ENCODE results near the gene ENTPD2.

ENTPD2 gene

DNA sequence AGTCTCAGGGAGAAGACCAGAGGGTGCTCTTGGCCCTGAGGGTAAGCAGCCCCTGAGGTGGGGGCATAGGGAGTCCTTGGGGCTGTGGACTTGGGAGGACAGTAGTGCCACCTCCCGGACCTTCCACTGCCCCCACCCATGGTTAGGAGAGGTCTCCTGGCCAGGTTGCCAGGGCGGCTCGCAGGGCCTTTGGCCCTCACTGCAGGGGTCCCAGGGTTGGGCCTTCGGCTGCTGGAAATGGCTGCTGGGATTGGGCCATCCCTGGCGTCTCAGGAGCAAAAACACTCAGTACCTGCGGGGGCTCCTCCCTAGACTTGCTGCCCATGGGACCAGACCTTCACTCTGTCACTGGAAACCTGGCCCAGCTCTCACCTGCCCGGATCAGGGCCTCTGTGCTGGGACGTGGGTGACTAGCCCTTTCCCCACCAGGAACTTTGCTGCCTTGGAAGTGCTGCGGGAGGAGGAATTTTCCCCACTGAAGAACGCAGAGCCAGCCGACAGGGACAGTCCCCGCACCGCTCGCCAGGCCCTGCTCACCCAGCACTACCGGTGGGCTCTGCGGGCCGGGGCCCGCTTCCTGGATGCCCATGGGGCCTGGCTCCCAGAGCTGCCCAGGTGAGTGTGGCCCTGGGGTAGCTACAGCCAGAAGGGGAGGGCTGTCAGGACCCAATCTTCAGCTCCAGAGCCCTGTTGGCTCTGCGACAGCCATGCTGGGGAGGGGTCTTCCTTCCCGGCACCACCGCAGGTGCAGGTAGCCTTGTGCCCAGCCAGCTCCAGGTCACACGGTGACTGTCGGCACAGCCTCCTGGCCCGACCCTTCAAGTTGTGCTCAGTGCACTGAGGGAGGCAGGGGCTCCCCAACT lies 26.6 kb upstream of the ENTPD2 start:
- DNase-seq (ENCODE audit: low spot score) (no peak), FAIRE-seq (no peak)

DNA sequence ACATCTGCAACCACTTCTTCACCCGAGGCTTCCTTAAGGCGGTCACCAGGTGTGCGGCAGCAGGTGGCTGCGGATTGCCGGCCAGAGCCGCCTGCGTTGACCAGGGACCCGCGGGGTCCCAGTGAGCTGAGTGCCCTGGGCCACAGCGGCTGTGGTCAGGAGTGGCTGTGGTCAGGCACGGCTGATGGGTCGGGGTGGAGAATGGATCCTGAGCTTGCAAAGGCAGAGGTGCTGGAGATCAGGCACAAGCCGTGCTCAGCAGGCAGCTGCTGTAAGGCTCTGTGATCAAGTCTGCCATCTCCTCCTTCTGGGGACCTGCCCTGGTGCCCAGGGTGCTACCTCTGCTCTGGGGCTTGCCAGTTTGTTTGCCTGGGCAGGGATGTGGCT lies 25.5 kb upstream of the ENTPD2 start:
- no peak for DNase-seq (ENCODE audit: low spot score)
- no peak for FAIRE-seq

DNA sequence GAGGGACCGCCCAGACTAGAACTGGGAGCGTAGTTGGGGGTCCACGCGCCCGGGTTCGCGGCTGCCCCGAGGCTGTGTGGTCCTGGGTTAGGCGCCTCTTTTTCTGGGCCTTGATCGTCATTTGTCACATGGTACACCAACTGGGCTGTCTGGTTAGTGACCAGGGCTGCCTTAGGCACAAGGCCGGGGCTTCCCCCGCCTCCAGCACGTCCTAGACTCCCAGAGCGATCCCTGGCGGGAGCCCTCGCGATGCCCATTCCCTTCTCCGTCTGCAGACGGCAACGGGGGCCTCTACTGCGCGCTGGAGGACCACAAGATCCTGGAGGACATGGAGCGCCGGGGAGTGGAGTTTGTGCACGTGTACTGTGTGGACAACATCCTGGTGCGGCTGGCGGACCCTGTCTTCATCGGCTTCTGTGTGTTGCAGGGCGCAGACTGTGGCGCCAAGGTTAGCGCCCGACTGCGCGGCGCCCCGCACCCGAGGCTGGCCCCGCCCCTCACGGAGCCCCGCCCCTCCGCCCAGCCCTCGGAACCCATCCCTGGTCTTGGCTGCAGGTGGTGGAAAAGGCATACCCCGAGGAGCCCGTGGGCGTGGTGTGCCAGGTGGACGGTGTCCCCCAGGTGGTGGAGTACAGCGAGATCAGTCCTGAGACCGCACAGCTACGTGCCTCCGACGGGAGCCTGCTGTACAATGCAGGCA lies 25.0 kb upstream of the ENTPD2 start:
- FAIRE-seq = no peak
- no peak for DNase-seq (ENCODE audit: low spot score)

DNA sequence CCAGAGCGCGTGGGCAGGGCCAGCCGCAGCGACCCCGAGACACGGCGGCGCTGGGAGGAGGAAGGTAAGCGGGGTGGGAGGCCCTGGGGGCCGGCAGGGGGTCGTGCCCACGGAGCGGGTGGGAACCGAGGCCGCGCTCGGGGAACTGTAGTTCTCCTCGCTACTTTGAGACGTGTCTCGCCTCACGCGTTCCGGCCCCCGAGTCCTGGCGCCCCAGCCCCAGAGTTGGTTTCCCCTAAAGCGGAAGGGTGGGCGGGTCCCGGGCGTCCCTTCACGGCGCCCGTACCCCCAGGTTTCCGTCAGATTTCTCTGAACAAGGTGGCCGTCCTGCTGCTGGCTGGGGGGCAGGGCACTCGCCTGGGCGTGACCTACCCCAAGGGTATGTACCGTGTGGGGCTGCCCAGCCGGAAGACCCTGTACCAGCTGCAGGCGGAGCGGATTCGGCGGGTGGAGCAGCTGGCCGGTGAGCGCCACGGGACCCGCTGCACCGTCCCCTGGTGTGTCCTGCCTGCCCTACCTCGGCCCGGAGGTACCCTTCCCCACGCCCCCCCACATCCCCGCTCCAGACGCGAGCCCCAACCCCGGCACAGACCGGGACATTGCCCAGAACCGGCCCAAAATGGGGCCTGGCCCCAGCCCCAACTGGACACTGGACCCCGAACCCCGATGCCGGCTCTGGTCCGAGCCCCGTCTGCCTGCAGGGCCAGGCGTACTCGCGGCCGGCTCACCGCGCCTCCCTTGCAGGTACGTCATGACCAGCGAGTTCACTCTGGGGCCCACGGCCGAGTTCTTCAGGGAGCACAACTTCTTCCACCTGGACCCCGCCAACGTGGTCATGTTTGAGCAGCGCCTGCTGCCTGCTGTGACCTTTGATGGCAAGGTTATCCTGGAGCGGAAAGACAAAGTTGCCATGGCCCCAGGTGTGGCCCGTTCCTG lies 24.2 kb upstream of the ENTPD2 start:
- no peak for FAIRE-seq
- no peak for DNase-seq (ENCODE audit: low spot score)

DNA sequence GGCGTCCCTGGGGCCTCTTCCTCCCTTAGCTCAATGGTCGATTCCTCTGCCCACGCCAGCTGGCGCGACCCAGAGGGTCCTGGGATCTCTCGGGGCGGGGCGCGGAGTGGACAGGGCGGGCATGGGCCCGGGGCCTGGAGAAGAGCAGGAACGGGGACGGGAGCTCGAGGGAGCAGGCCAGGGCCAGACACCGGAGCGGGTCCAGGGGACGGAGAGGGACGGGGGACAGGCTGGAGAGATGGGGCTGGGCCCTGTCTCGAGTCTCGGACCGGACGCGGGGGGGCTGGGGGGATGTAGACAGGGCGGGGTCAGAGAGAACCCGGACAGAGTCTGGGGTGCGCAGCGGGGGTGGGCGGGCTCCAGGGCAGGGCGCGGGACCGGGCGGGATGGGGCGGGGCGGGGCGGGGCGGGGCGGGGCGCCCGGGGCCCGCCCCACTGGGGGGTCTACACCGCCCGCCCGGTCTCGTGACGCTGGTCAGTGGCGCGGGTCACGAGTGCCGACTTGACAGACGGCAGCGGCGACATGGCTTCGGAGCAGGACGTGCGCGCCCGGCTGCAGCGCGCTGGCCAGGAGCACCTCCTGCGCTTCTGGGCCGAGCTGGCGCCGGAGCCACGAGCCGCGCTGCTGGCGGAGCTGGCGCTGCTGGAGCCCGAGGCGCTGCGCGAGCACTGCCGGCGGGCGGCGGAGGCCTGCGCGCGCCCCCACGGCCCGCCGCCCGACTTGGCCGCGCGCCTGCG lies 23.3 kb upstream of the ENTPD2 start, which contains the start of gene UAP1L1:
Gene UAP1L1, plus strand, starts transcription at position 508 of the 738 bp plus-strand sequence. Its CDS starts 16 bp downstream, at position 524.
- no peak for FAIRE-seq
- DNase-seq (ENCODE audit: low spot score) = peak; percentile 17

DNA sequence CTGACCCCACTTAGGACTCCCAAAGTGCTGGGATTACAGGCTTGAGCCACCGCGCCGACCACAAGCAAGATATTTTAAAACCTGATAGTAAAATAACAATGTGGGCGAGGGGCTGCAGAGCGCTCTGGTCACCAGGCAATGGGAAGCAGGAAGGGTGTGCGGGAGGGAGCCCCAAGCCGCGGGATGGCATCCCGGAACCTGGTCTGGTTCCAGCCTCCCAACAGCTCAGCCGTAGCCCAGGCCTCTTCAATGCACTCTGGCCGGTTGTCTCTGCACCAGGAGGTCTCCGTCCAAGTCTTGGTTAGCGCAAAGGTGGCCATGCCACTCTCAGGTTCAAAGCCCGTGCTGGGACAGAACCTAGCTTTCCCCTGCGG lies 22.8 kb upstream of the ENTPD2 start:
- FAIRE-seq (no peak), DNase-seq (ENCODE audit: low spot score) (no peak)

DNA sequence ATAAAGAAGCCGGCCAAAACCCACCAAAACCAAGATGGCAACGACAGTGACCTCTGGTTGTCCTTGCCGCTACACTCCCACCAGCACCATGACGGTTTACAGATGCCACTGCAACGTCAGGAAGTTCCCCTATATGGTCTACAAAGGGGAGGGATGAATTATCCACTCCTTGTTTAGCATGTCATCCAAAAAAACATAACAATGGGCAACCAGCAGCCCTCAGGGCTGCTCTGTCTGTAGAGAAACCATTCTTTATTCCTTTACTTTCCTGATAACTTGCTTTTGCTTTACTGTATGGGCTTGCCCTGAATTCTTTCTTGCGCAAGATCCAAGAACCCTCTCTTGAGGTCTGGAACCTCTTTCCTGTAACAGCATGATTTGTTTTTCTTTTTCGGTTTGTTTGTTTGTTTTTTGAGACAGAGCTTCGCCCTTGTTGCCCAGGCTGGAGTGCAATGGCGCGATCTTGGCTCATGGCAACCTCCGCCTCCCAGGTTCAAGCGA lies 21.5 kb upstream of the ENTPD2 start:
- FAIRE-seq (no peak), DNase-seq (ENCODE audit: low spot score) (no peak)

DNA sequence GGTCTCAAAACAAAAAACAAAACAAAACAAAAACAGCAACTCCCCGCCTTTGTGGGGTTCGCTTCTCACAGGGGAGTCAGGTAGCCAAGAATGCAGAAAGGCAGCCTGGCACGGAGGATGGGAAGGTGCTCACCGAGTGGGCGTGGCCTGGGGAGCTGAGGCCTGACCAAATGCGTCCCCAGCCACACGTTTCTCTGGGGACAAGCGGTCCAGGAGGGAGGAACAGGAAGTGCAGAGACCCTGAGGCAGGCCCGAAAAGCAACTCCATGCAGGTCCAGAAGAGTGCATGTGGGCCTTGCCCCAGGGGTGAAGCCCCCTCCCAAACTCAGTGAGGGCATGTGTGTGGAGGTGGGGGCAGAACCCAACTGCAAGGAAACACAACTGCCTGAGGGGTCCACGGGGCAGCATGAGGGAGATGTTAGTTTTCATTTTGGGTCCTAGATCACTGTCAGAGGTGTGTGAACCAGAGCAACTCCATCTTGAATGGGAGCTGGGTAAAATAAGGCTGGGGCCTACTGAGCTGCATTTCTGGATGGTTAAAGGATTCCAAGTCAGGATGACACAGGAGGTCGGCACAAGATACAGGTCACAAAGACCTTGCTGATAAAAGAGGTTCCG lies 20.9 kb upstream of the ENTPD2 start:
- FAIRE-seq (no peak), DNase-seq (ENCODE audit: low spot score) (no peak)

DNA sequence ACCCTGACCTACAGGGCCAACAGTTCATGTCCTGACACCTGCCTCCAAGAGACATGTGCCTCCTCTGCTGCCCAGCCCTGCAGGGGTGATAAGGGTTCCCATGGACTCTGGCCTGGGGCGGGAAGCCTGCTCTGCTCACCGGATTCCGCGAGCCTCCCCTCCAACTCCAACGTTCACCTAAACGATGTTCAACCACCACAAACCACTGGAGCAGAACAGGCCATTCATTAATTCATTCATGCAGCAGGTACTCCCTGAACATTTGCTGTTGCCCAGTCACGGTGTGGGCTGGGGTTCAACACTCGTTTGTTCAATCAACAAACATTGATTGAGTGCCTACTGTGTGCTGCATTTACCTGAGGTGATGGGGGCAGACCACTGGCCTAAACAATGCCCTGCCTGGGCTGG lies 20.1 kb upstream of the ENTPD2 start:
- DNase-seq (ENCODE audit: low spot score) (no peak), FAIRE-seq (no peak)

DNA sequence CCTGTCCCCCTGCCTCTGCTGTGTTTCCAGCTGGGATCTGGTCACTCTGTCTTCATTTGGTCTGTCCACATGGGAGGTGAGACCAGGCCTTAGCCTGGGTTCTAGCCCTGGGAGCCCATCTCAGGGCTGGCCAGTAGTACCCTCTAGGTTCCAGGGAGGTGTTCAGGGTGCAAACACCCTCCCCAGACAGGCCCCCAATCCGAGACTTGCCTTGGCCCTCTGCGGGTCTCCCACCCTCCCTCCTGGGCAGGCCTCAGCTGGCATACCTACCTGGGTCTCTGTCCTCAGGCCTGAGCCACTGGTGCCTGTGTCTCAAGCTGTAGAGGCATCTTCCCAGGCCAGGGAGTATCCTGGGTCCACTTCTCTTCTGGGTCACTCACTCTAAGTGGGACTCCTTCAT lies 17.4 kb upstream of the ENTPD2 start:
- FAIRE-seq (no peak), DNase-seq (ENCODE audit: low spot score) (no peak)

DNA sequence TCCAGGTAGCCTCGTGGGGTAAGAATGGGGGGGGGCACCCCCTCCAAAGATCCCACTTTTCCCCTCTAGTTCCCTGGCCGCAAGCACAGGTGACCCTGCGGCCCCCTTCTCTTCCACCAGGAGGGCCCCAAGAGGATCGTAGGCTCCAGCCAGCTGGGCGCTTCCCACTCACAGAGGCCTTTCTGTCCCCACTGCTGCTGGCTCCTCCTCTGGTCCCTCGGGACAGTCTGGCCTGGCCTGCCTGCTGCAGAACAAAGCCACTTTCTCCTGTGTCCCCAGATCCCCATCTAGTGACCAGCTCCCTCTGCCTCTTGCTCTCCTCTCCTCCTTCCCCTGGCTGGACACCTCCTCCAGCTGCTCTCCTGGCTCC lies 17.0 kb upstream of the ENTPD2 start:
- FAIRE-seq (no peak), DNase-seq (ENCODE audit: low spot score) (peak; percentile 11)

DNA sequence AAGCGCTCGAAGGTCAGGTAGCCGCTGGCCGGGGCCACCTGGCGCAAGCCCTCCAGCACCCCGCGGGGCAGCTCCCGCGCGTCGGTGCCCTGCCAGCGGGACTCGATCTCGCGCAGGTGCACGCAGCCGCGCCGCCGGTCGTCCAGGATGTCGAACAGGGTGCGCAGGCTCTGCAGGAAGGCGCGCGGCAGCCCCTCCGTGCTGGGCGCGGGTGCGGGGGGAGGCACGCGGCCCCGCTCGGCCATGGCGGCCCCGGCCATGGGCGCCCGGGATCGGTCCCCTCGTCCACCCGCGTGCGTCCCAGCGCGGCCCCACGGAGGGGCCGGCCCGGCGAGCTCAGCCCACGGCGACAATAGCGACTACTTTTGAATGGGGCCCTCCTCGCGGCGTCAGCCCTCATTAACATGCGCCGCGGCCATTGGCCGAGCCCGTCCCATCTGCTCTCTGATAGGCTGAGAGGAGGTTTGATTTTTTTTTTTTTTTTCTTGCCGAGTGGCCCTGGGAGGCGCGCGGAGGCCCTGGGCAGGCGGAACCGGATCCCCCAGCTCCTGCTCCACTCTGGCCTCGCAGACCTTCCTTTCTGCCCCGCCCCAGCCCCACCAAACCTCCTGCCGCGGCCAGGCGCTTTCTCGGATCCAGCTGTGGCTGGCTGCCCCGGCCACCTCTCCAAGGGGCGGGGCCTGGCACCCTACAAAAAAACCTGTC lies 16.5 kb upstream of the ENTPD2 start, which contains the start of gene SAPCD2:
Gene SAPCD2, minus strand, starts transcription at position 357 of the 705 bp plus-strand sequence. Its CDS starts 97 bp downstream, at position 260.
- DNase-seq (ENCODE audit: low spot score) (peak; percentile 85), FAIRE-seq (peak; percentile 88)

DNA sequence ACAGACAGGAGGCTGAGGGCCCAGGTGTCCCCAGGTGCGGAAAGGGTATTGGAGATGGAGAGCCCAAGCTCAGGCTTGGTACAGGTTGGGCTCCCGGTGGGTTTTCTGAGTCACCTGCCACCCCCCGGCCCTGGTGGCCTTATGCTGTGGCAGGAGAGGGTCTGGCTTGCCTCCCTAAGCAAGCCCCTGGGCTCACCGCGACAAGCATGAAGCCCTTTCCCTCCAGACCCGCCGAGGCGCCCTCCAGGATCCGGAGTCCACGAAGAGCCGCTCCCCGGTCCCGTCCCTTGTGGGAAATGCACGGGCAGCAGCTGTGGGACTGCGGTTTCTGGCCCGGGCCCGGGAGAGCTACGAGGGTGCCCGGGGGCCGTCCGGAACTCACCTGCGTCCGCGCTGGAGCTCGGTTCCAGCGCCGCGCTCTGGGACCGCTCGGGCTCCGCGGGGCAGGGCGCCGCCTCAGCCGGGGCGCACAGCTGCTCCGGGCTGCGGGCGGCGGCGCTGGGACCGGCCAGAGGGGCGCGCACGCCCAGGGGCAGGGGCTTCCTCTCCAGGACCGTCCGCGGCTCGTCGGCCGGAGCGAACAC lies 15.7 kb upstream of the ENTPD2 start:
- DNase-seq (ENCODE audit: low spot score) (no peak), FAIRE-seq (no peak)

DNA sequence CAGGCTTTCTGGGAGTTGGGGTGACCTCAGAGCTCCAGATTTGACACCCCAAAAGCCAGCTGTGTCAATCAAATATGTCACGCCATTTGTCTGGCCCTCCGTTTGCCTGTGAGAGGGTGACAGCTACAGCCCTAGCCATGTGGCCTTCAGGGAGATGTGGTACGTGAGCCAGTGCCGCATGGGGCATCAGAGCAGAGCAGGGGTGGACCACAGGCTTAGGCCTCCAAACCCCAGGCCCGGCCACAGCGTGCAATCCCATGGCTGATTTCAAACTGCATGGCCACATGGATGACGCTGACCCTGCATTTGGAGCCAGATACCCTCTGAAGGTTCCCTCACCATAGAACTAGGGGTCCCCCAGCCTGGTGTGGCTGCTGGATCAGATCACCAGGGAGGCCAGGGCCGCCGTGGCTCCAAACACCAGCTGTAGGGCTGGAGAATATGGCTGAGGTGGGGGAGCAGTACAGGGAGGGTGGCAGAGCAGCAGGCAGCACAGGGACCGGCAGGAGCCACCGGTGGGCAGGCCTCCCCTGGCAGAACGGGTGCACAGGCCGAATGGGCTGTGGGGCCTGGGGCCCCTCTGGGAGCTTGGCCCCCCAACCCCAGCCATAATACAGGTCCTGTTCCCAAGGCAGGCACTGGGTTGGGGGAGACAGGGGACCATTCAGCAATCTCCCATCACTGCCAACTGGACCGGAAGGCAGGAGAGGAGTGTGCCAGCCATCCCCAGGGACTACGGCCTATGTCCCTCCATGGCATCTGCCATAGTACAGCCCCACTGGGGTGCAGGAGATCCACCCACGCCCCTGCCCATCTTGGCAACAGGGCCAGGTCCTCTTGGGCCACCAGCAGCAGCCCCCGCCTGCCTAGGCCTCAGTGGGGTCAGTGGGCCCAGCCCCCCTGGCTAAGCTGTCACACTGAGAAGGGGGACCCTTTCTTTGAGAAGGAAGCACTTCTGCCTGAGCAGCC lies 15.0 kb upstream of the ENTPD2 start:
- DNase-seq (ENCODE audit: low spot score) = no peak
- FAIRE-seq = no peak

DNA sequence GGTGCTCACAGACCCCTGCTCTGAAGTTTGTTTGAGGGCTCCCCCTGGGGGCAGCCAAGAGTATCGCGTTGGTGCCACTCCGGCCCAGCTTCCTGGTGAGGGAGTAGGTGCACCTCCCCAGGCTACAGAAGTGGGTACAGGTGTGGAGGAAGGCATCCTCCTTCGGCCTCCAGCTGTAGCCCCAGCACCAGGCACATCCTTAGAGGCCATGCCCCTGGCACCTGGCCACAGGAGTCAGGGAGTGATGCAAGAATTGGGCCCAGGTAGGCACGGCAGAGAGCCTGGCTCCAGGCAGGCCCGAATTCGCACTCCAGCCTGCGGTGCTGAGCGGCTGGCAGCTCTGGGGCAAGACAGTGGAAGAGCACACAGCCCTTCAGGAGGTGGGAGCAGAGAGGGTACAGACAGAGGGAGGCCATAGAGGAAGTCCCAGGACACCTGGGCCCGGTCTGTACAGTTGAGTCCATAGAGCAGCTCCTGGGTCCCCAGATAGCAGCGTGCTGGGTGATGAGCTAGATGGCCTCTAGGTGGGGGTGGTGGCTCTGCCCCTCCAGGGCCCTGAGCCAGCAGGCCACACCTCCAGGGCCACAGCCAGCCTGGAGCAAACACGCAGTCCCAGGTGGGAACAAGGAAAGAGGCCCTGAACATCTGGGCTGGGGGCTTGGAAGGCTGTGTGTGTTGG lies 14.1 kb upstream of the ENTPD2 start:
- FAIRE-seq = no peak
- peak; percentile 66 for DNase-seq (ENCODE audit: low spot score)

DNA sequence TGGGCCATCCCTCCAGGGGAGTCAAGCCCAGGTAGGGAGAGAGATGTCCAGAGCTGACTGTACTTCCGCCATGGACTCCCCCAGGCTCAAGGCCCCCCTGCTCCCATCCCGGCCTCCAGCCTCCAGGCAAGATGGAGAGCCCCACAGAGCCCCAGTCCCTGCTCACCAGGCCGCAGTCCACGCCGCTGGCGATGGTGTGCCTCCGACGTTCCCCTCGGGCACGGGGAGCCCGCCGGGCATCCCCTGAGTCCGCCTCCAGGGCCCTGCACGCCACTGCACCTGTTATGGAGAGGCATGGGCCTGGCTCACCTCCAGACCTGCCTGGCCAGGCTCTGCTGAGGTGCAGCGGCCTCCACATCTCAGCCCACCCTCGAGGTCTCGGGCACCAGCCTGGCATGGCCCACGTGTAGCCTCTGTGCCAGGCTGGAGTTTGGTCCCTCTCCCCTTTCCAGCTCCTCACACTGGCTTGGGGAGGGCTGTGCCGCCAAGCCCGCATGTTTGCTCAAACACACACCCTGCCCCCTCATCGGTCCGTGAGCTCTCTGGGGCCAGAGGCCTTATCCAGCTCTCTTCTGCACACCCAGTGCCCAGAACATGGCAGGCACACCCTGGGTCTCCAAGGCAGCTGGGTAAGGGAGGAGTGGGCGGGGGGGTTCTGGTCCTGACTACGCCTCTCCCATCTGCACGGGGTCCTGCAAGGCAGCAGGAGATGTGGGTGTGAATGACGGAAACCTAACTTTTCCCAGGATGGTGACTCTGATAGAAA lies 12.4 kb upstream of the ENTPD2 start:
- DNase-seq (ENCODE audit: low spot score) = no peak
- no peak for FAIRE-seq
